ENCODE measurements around the gene SCP2.

Gene SCP2

GRCh38 chr1:53046930-53047329 lies 119.9 kb downstream of the SCP2 start:
- no peak for DNase-seq

DNA sequence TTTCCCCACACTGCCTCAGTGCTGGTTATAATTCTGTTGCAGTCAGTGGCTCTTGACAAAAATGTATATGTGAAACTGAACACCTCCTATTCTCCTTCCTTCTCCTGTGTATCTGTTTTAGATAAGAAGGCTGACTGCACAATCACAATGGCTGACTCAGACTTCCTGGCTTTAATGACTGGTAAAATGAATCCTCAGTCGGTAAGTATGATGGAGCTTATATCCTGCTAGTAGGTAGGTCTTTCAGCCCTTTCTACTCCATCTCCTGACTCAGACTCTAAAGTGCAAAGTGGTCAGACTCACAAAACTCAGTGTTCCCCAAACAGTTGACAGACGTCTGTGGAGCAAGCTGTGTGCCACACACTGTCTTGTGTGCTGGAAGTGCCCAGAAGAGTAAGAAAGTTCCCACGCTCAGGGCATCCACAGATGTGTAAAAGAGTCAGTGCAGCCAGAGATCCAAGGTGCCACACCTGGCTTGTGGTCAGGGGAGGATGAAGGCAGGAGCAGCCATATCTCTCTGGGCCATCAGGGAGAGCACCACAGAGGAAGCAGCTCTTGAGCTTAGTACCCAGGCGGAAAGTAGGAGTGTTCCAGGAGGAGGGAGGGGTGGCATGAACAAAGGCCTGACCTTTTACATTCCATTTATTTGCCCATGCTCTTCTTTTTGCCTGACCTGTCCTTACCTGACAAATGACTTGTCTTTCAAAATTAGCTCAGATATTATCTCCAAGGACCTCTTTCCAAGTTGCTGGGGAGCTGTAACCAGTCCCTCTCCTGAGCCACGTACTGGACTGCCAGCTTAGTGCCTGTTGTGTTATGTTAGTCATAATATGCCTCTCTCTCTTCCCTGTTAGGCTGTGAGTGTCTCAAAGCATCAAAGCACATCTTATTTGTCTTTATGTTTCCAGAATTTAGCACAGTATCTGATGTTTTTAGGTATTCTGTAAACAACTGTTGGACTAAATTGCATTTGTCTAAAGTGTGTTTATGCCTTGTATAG lies 121.0 kb downstream of the SCP2 start:
- no peak for DNase-seq

- no peak for DNase-seq
Measured at GRCh38 chr1:53048960-53049573, 122.0 kb downstream of the SCP2 start.

DNA sequence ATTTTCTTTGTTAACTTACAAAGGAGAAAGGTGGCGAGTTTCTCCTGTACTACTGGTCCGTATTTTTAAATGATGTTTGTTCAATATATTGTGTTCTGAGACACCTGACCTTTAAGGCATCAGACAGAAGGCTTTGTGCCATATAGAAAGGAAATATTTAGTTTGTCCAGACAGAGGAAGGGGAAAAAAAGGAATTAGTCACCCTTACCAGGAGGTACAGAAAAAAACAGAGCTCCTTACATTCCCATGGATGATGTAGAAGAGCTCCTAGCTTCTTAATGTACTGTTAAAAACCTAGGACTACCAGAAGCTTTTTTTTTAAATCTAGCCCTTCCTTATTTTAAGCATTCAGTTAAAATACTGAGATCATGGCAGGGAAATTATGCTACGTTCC lies 122.5 kb downstream of the SCP2 start:
- DNase-seq, result no peak

DNA sequence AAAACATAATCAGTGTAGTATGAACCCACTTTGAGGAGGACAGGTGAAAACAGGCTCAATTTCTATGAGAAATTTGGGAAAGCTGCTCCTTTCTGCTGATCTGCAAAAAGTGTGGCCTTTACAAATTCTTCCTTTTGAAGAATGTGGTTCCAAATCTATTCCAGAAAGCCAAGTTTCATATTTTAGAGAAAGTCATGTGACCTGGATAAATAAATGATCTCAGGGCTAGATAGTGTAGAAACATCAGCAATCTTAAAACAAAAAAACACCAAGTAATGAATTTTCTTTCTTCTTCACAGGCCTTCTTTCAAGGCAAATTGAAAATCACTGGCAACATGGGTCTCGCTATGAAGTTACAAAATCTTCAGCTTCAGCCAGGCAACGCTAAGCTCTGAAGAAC lies 123.2 kb downstream of the SCP2 start:
- DNase-seq, result no peak

DNA sequence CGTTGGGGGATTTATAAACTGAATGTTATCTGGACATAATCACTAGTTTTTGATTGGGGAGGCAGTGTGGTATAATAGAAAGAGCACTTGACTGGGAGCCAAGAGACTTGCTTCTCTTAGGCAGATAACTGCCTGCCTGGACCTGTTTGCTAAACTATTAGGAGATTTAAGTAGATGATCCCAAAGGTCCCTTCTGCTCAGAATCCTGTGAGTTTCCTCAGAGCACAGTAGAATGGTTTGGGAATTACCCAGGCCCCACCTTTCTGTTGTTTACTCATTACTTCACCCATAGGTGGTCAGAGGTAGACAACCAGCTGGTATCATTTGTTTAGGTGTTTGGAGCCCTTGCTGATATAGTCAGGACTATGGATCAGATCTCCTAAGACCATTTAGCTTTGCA lies 124.6 kb downstream of the SCP2 start:
- DNase-seq, result no peak

DNA sequence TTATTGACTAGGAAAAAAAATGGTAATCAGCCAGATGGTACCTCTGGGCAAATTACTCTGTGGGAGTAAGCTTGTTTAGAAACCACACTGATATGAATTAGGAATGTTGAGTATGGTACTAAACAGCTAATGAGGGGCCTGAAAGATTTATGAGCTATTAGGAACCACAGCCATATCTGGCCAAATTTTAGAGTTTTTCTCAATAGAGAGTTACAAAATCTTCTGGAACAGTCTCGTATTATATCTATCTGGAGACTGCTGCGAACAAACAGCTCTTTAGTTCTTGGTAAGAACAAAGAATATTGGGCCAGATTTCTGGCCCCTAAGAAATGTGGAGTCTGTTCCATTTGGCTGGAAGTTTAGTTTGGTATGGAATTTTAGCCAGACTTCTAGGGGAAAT lies 130.1 kb downstream of the SCP2 start:
- no peak for DNase-seq

DNA sequence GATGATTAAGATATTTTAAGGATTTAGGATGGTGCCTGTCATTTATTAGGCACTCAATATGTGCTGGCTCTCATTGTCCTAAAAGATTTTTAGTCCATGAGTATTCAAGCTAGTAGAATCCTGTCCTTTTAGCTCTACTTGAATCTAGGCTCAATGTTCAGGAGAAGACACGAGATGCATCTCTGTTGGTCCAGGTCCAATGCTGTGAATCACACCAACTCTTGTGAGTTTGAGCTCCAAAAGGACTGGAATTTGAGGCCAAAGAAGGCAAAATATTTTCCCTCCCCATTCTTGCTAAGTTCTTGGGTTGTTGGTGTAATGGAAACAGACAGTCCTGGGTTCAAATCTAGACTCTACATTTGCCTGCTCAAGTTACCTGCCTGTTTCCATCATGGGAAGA lies 133.5 kb downstream of the SCP2 start:
- no peak for DNase-seq

DNA sequence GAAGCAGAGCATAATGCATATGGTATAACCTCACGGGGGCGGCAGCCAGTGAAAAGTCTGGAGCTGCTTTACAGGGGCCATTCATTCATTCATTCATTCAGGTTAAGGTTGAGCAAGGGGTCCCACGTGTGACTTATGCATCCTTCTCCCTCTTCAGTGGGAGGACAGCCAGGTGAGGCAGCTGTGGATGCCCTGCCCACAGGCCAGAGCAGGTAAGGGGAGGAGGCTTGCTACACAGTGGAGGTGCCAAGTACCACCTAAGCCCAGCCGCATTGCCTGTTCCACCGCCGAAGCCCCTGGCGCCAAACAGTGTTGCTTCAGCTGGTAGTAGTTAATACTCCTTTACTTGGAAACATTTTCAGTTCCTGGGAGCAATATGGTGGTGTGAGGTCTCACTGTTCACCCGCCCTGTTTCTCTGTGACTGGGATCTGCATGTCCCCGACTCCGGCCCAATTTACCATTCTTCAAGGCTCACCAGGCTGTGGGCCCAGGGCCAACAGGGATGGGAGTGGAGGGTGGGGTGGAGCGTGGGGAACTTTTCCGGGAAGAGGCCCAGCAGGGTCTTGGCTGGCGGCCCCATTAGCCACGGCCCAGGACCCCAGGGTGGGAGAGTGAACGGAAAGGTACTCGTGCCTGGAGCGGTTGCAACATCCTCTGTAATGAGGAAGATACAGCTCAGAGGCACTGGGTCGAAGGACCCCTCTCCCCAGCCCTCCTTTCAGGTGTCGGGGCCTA lies 134.2 kb downstream of the SCP2 start:
- DNase-seq, result no peak

DNA sequence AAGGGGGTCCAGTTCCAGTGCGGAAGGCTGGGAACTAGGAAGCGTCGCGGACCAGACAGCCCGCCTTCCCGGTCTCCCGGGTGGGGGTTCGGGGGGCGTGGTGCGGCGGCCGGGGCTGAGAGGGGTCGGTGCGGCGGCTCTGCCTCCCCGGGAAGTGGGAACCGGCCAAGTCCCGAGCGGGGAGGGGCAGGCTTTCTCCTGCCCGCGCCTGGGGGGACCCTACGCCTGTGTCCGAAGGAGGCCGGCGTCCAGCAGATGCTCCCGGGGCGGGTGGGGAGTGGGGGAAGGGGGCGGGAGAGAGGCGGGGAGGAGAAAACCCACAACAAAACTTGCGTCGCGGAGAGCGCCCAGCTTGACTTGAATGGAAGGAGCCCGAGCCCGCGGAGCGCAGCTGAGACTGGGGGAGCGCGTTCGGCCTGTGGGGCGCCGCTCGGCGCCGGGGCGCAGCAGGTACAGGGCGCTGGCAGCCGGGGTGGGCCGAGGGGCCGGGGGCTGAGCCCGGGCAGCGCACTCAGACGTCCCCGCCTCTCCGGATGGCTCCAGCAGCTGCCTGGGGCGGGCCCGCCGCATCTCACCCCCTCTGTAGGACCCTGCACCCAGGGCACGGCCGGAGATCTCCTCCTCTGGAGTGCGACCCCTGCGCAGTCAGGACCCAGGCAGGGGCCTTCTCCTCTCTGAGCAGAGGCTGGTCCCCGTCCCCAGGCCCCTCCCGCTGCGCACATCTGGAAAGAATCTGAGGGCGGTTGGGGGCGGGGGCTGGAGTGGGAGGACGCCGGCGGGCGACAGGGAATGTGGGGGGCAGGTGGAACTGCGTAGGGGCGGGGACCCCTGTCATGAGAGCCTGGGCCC lies 135.0 kb downstream of the SCP2 start, which contains the start of gene PODN:
Gene PODN, plus strand, starts transcription at position 355 of the 849 bp plus-strand sequence. CDS start 7,643 bp downstream, outside the sequence.
- DNase-seq, result no peak

- DNase-seq, result no peak
Measured at GRCh38 chr1:53062708-53063591, 135.9 kb downstream of the SCP2 start.

- no peak for DNase-seq
Measured at GRCh38 chr1:53063744-53064515, 136.9 kb downstream of the SCP2 start.

- no peak for DNase-seq
Measured at GRCh38 chr1:53065391-53065790, 138.3 kb downstream of the SCP2 start.

DNA sequence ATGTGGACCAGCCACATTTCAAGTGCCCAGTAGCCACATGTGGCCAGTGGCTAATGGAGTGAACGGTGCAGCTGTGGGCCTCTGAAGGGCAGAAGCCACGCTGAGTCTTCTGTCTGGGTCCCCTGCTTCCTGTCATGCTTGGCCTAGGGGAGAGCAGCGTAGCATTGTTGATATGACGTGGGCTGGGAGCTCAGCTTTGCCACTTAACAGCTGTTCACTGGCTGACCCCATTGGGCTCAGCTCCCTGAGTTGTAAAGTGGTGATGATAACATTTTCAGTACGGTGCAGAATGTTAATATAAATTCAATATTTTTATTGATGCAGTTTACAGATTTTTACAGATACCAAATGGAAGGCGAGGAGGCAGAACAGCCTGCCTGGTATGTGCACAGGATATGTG lies 139.4 kb downstream of the SCP2 start:
- no peak for DNase-seq

DNA sequence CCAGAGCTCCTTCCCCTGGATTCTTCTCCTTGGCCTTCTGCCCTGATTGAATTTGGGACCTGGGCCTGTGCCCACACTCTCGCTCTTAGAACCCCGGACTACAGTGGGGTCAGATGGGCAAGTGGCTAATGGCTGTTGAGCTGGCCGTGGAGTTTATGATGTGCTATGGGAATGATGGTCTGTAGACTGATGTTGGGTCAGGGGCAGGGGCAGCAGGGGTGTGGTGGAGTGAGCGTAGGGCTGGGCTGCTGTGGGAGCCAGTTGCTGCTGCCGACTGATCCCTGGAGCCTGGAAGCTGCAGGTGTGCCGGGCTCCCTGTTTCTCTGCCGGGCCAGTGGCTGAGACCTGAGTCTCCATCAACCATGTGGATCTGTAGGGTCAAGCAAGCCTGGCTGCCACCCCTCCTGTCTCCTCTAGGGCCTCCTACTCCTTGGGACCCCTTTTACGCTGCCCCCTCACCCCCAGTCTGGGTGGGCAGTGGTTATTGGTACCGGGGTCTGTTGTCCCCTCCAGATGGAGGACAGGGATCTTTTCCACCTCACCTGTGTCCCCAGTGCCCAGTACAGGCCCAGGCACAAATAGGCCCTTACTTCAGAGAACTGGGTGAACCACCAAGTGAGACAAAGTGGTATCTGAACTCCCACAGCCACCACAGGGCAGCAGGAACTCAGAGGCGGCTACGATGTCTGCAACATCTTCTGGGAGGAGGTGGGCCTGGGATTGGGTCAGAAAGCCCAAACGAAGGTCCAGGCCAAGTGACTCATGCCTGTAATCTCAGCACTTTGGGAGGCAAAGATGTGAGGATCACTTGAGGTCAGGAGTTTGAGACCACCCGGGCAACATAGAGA lies 140.0 kb downstream of the SCP2 start:
- DNase-seq, result no peak

- no peak for DNase-seq
Measured at GRCh38 chr1:53067886-53068285, 140.8 kb downstream of the SCP2 start.

GRCh38 chr1:53068314-53069099 lies 141.4 kb downstream of the SCP2 start:
- DNase-seq, result no peak

- DNase-seq, result no peak
Measured at GRCh38 chr1:53069265-53069662, 142.2 kb downstream of the SCP2 start.

Measured in activated naive CD4-positive, alpha-beta T cell (primary cell).